Right lobe of liver (tissue), 4 donors: Measurements from ENCODE around the gene ADGRB3.

Source experiments
- POLR2A ChIP-seq: fragments of 450-650 bp; IDR thresholded peaks from one replicate; pipeline ENCODE4 v1.6.1; 2017; ENCODE audit warnings: antibody characterized with exemption, mild to moderate bottlenecking
- TF ChIP-seq, protein P1 (sequence below), 4 donors: fragments of 200-600 bp in 3 of 4; fragments of 450-650 bp in 1 of 4; IDR thresholded peaks; one replicate each; pipeline versions ENCODE4 v1.5.1 to v1.8.0; 2016 to 2022; ENCODE audit warnings: antibody characterized with exemption in 4 of 4, mild to moderate bottlenecking in 2 of 4
- donor health status: DM: no; HTN: no; CAD: no.
- donor health status: DM: no; HTN: no; CAD: no.
- donor health status: DM: no; HTN: yes; CAD: no.

DNA sequence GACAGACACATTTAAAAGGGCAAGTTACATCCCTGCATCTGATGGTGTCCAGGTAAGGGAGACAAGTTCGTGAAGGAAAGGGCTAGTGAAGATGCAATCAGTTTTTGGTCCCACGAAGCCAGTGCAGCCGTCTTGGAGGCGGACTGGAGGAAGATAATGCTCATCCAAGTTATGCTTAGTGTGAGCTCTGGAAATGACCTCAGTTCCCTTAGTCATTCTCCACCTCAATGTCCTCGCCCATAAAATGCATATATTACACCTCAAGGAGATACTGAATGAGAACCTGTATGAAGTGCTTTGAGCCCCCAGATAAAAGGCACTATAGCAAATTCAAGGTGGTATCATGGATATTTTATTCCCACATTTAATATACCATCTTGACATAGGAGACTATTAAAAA lies 358.8 kb downstream of the ADGRB3 start:
- TF ChIP-seq, protein P1, sequence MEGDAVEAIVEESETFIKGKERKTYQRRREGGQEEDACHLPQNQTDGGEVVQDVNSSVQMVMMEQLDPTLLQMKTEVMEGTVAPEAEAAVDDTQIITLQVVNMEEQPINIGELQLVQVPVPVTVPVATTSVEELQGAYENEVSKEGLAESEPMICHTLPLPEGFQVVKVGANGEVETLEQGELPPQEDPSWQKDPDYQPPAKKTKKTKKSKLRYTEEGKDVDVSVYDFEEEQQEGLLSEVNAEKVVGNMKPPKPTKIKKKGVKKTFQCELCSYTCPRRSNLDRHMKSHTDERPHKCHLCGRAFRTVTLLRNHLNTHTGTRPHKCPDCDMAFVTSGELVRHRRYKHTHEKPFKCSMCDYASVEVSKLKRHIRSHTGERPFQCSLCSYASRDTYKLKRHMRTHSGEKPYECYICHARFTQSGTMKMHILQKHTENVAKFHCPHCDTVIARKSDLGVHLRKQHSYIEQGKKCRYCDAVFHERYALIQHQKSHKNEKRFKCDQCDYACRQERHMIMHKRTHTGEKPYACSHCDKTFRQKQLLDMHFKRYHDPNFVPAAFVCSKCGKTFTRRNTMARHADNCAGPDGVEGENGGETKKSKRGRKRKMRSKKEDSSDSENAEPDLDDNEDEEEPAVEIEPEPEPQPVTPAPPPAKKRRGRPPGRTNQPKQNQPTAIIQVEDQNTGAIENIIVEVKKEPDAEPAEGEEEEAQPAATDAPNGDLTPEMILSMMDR (IDR thresholded peaks at IDR 0.05) = no peak
- TF ChIP-seq POLR2A = no peak
